GM23338 (cell line): ENCODE data around the gene ESRRA.

Source experiments
- CREB1 ChIP-seq: fragments of 250-450 bp; sonication (Bioruptor Pico); IDR thresholded peaks from 2 replicates; pipeline ENCODE4 v1.5.0; 2020; ENCODE audit warnings: low read depth, mild to moderate bottlenecking, moderate library complexity
- EZH2 ChIP-seq: fragments of 200-600 bp; sonication (generic); IDR thresholded peaks from one replicate; pipeline ENCODE4 v1.8.0; 2017; ENCODE audit warnings: antibody characterized with exemption, mild to moderate bottlenecking, low read depth; ENCODE audit not compliant: unreplicated experiment
- TF ChIP-seq, protein P1 (sequence below), 2 experiments: fragments of 200-600 bp in 1 of 2; sonication (generic) in 1 of 2; conservative IDR thresholded peaks; 2 replicates each; pipeline versions ENCODE4 v1.5.1 to v1.6.1; 2016 to 2017; ENCODE audit warnings: antibody characterized with exemption in 2 of 2, low read depth in 2 of 2, mild to moderate bottlenecking in 2 of 2, moderate library complexity in 1 of 2

DNA sequence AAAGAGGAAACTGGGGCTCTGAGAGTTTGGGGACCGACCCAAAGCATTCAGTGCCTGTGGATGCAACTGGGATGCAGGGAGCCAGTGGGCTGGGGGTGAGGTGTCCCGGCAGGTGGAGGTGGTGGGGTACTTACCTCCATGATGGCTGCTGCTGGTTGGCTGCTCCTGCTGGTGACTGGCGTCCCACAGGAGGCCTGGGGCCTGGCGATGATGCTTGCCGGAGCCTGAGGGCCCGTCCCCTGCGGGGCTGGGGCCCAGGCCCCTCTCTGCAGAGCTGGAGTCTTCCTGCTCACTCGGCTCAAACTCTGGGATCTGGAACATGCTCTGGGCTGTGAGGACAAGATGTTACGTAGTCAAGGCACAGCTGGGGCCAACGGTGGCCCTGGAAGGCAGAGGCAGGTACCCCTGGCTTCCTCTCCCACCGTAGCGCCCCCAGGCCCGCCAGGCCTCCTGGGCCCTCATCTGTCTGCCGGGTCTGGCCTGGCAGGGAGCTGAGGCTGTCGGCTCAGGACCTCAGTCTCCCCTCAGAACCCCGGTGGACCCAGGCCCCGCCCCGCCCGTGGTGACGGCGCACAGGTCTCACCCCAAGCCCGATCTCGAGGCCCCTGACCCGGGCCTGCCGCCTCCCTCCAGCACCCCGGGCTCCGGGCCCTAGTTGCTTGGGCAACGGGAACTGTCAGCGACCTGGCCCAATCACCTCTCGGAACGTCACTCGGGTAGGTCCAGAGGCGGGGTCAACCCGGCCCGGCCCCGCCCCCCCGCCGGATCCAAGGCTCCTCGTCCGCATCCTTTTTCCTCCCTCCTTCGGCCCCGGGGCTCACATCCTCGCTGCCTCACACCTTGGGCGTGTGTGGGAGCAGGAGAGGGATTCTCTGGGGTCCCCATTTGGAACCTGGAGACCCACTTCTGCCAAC lies 21.0 kb upstream of the ESRRA start, which contains the start of gene BAD:
- TF ChIP-seq, protein P1, sequence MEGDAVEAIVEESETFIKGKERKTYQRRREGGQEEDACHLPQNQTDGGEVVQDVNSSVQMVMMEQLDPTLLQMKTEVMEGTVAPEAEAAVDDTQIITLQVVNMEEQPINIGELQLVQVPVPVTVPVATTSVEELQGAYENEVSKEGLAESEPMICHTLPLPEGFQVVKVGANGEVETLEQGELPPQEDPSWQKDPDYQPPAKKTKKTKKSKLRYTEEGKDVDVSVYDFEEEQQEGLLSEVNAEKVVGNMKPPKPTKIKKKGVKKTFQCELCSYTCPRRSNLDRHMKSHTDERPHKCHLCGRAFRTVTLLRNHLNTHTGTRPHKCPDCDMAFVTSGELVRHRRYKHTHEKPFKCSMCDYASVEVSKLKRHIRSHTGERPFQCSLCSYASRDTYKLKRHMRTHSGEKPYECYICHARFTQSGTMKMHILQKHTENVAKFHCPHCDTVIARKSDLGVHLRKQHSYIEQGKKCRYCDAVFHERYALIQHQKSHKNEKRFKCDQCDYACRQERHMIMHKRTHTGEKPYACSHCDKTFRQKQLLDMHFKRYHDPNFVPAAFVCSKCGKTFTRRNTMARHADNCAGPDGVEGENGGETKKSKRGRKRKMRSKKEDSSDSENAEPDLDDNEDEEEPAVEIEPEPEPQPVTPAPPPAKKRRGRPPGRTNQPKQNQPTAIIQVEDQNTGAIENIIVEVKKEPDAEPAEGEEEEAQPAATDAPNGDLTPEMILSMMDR (conservative IDR thresholded peaks at IDR 0.05; ENCODE audit: low read depth in 2 of 2), result no peak
- TF ChIP-seq EZH2 (no peak), CREB1 (CRISPR knock-in tag) (peak; percentile 93)
